NK-92 (cell line): ENCODE data around the gene PER1.
"Not testable (repeated sequence)": the region's sequence is repeated elsewhere in the genome, so short reads cannot be mapped to it uniquely, and the experiment has no call there.

ENCODE experiments used
- DNase-seq: peaks from one replicate; lab custom pipeline; 2025; ENCODE audit not compliant: unreplicated experiment; lab: John Stamatoyannopoulos, UW

Gene PER1

GRCh38 chr17:8152112-8152775, at the start of gene PER1:
Gene PER1, minus strand, starts transcription at chr17:8152404. Its CDS starts 1,698 bp downstream, at chr17:8150706.
- DNase-seq, result no peak

GRCh38 chr17:8192070-8192815, 40.0 kb upstream of the PER1 start:
- DNase-seq, result no peak

GRCh38 chr17:8190506-8190905, 38.3 kb upstream of the PER1 start:
- no peak for DNase-seq

GRCh38 chr17:8189711-8190477, 37.7 kb upstream of the PER1 start, which contains the start of gene BORCS6:
Gene BORCS6, minus strand, starts transcription at chr17:8190180. Its CDS starts 40 bp downstream, at chr17:8190140.
- DNase-seq, result peak; percentile 80

GRCh38 chr17:8189041-8189710, 37.0 kb upstream of the PER1 start:
- no peak for DNase-seq

GRCh38 chr17:8188263-8188839, 36.1 kb upstream of the PER1 start:
- no peak for DNase-seq

- DNase-seq, result no peak
Measured at GRCh38 chr17:8187517-8188262, 35.5 kb upstream of the PER1 start.

GRCh38 chr17:8186787-8187516, 34.7 kb upstream of the PER1 start:
- DNase-seq, result no peak

- DNase-seq, result no peak
Measured at GRCh38 chr17:8186446-8186786, 34.2 kb upstream of the PER1 start.

GRCh38 chr17:8185582-8186445, 33.6 kb upstream of the PER1 start:
- DNase-seq, result no peak

- no peak for DNase-seq
Measured at GRCh38 chr17:8176998-8177731, 25.0 kb upstream of the PER1 start.

- DNase-seq, result no peak
Measured at GRCh38 chr17:8176197-8176940, 24.2 kb upstream of the PER1 start, which contains the start of gene TMEM107. Gene TMEM107, minus strand, starts transcription at chr17:8176380. Its CDS starts 94 bp downstream, at chr17:8176286.

GRCh38 chr17:8175795-8176196, 23.6 kb upstream of the PER1 start:
- DNase-seq, result no peak

GRCh38 chr17:8173871-8174322, 21.7 kb upstream of the PER1 start:
- no peak for DNase-seq

- no peak for DNase-seq
Measured at GRCh38 chr17:8173056-8173870, 21.1 kb upstream of the PER1 start.

GRCh38 chr17:8170186-8170585, 18.0 kb upstream of the PER1 start:
- DNase-seq, result not testable (repeated sequence)
